ENCODE data around the gene GNA12.

GNA12 gene

GRCh38 chr7:2819161-2819953 lies 24.8 kb downstream of the GNA12 start:
- Histone ChIP-seq H3K9ac (ENCODE audit: low read length) (no peak overlapping the region), H3K9me2 (replicated peaks; ENCODE audit: insufficient read depth, low read length) (no peaks in the 10 kb centered on the region), H3K27ac (ENCODE audit: low read length) (no peak overlapping the region)

GRCh38 chr7:2818653-2819052 lies 25.5 kb downstream of the GNA12 start:
- Histone ChIP-seq H3K4me2 (ENCODE audit: low read depth, low read length) (no peak overlapping the region), H3K4me1 (ENCODE audit: low read length) (peaks cover 9% of the 10 kb centered on the region; the same call in 1 of the 2 replicates)

More at GRCh38 chr7:2819161-2819953, 24.8 kb downstream of the GNA12 start:
- no peaks in the 10 kb centered on the region for H3K27me3 ChIP-seq (replicated peaks; ENCODE audit: insufficient read depth, low read length)
- peaks cover 9% of the 10 kb centered on the region; the same call in 1 of the 2 replicates for H3K4me1 ChIP-seq (ENCODE audit: low read length)
- no peak for TF ChIP-seq EZH2 (optimal IDR thresholded peaks at IDR 0.05; ENCODE audit: low read depth, low read length)
- TF ChIP-seq CTCF (IDR thresholded peaks at IDR 0.05; ENCODE audit: low read length): no peak
- TF ChIP-seq EZH2phosphoT487 (IDR thresholded peaks at IDR 0.05; ENCODE audit: low read length): no peak
- no peaks in the 10 kb centered on the region for H3F3A ChIP-seq (ENCODE audit: insufficient read depth, low read length)
- H3K9me3 ChIP-seq (replicated peaks; ENCODE audit: insufficient read depth, low read length): no peaks in the 10 kb centered on the region
- H3K4me3 ChIP-seq (ENCODE audit: low read length): no peak overlapping the region
- H4K20me1 ChIP-seq (ENCODE audit: insufficient read depth, low read length): no peaks in the 10 kb centered on the region
- no peak for DNase-seq
- no peaks in the 10 kb centered on the region for H3K36me3 ChIP-seq (replicated peaks; ENCODE audit: insufficient read depth, low read length)
- no peak overlapping the region for H2AFZ ChIP-seq (ENCODE audit: low read length)
- peaks cover 80% of the 10 kb centered on the region for H3K79me2 ChIP-seq (ENCODE audit: low read length)
- H3K4me2 ChIP-seq (ENCODE audit: low read depth, low read length): no peak overlapping the region

GRCh38 chr7:2818121-2818520 lies 26.0 kb downstream of the GNA12 start:
- Histone ChIP-seq H4K20me1 (ENCODE audit: insufficient read depth, low read length) (no peaks in the 10 kb centered on the region), H3K9ac (ENCODE audit: low read length) (no peak overlapping the region), H3K4me2 (ENCODE audit: low read depth, low read length) (no peak overlapping the region), H3K79me2 (ENCODE audit: low read length) (peaks cover 71% of the 10 kb centered on the region), H3K9me3 (replicated peaks; ENCODE audit: insufficient read depth, low read length) (no peaks in the 10 kb centered on the region), H3K36me3 (replicated peaks; ENCODE audit: insufficient read depth, low read length) (no peaks in the 10 kb centered on the region), H2AFZ (ENCODE audit: low read length) (no peak overlapping the region), H3K4me3 (ENCODE audit: low read length) (no peak overlapping the region), H3K27ac (ENCODE audit: low read length) (no peak overlapping the region), H3F3A (ENCODE audit: insufficient read depth, low read length) (no peaks in the 10 kb centered on the region), H3K4me1 (ENCODE audit: low read length) (peaks cover 9% of the 10 kb centered on the region; the same call in 1 of the 2 replicates), H3K9me2 (replicated peaks; ENCODE audit: insufficient read depth, low read length) (no peaks in the 10 kb centered on the region), H3K27me3 (replicated peaks; ENCODE audit: insufficient read depth, low read length) (no peaks in the 10 kb centered on the region)
- no peak for TF ChIP-seq CTCF (IDR thresholded peaks at IDR 0.05; ENCODE audit: low read length)
- DNase-seq: no peak

More at GRCh38 chr7:2818653-2819052, 25.5 kb downstream of the GNA12 start:
- Histone ChIP-seq H3K79me2 (ENCODE audit: low read length) (peaks cover 73% of the 10 kb centered on the region), H3K27ac (ENCODE audit: low read length) (no peak overlapping the region), H2AFZ (ENCODE audit: low read length) (no peak overlapping the region), H3K36me3 (replicated peaks; ENCODE audit: insufficient read depth, low read length) (no peaks in the 10 kb centered on the region), H3K27me3 (replicated peaks; ENCODE audit: insufficient read depth, low read length) (no peaks in the 10 kb centered on the region), H3F3A (ENCODE audit: insufficient read depth, low read length) (no peaks in the 10 kb centered on the region), H3K9ac (ENCODE audit: low read length) (no peak overlapping the region), H3K9me2 (replicated peaks; ENCODE audit: insufficient read depth, low read length) (no peaks in the 10 kb centered on the region), H4K20me1 (ENCODE audit: insufficient read depth, low read length) (no peaks in the 10 kb centered on the region), H3K9me3 (replicated peaks; ENCODE audit: insufficient read depth, low read length) (no peaks in the 10 kb centered on the region), H3K4me3 (ENCODE audit: low read length) (no peak overlapping the region)
- no peak for DNase-seq
- TF ChIP-seq EZH2phosphoT487 (IDR thresholded peaks at IDR 0.05; ENCODE audit: low read length): no peak
- TF ChIP-seq EZH2 (optimal IDR thresholded peaks at IDR 0.05; ENCODE audit: low read depth, low read length): no peak
- TF ChIP-seq CTCF (IDR thresholded peaks at IDR 0.05; ENCODE audit: low read length): no peak

Measured in MM.1S (cell line).